Astrocyte of the cerebellum (primary cell): Measurements from ENCODE around the gene STOX2.

Source experiments
- DNase-seq: peaks from one replicate; pipeline ENCODE4 v3.0.0-alpha.2; 2011; ENCODE audit warnings: low read depth
- H3K4me3 ChIP-seq: 2 replicates; pipeline ENCODE4 v1.5.1; 2011; ENCODE audit warnings: mild to moderate bottlenecking, low read depth, low read length, moderate library complexity
- in situ Hi-C: cut with HindIII; loops from 2 replicates; pipeline ENCODE4 v1.10.0; 2017; ENCODE audit warnings: low sequenced_read_pairs
- TF ChIP-seq, protein P1 (sequence below): IDR thresholded peaks from 2 replicates; pipeline ENCODE4 v1.5.1; 2012; ENCODE audit warnings: low read length, low read depth, moderate library complexity, mild to moderate bottlenecking; ENCODE audit errors: missing control alignments

The STOX2 gene

DNA sequence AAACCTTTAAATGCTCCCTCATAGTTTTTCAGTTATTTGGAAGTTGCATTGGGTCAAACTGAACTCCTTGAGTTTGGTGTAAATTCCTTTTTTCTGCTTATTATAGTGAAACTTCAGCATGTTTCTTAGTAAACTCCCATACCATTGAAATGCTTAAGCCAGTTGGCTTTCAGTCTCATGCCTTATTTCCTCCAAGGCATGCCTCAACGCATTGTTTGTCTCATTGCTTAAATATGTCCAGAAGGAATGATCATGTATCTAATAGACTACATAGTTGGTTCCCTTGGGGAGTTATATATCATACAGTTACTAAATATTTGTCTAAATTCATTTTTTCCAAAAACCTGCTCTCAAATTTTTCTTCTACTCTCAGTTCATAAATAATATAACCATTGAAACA, 114.0 kb downstream of the STOX2 start:
- TF ChIP-seq, protein P1, sequence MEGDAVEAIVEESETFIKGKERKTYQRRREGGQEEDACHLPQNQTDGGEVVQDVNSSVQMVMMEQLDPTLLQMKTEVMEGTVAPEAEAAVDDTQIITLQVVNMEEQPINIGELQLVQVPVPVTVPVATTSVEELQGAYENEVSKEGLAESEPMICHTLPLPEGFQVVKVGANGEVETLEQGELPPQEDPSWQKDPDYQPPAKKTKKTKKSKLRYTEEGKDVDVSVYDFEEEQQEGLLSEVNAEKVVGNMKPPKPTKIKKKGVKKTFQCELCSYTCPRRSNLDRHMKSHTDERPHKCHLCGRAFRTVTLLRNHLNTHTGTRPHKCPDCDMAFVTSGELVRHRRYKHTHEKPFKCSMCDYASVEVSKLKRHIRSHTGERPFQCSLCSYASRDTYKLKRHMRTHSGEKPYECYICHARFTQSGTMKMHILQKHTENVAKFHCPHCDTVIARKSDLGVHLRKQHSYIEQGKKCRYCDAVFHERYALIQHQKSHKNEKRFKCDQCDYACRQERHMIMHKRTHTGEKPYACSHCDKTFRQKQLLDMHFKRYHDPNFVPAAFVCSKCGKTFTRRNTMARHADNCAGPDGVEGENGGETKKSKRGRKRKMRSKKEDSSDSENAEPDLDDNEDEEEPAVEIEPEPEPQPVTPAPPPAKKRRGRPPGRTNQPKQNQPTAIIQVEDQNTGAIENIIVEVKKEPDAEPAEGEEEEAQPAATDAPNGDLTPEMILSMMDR = no peak
- DNase-seq = no peak
- no peak overlapping the region for H3K4me3 ChIP-seq
- in situ Hi-C loops = no loop called here

DNA sequence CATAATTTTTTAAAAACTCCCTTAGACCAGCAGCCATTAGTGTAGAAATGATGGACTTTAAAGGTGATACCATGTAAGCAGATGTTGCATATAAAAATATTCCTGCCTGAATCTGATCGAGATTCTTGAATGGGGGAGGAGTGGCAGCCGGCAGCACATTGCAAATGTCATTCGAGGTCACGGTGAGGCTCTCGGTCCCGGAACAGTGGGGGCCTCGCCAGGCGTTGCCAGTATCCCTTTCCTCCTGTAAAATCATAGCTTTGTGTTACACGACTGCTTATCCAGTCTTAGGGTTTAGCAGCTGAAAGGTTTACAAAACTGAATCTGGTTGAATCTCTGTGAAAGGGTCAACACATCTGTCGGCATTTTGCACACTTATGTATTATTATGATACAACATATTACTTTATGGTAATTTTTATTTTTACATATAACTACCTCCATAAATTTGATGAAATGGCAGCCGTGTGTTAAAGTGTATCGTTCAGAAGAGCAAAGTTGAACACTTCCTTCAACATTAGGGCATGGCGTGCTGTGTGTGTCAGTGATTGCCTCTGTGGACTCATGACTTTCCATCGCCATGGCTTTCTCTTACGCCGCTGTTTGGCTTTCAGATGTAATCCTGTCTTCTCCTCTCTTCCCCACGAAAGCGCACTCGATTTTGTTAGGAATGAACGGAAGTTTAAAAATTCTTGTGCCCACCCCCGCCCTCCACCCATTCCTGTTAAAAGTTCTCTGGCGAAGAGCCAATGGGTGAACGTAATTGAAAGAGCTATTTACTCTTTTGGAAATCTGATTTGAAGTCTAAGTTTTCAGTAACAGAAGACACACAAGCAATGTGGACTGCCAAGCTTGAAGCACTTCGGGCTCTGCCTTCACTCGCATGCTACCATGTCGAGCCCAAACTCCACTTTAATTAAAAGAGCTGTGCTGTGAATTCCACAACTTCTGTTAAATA, 114.8 kb downstream of the STOX2 start:
- DNase-seq = no peak
- in situ Hi-C loops = no loop called here
- no peak overlapping the region for H3K4me3 ChIP-seq
- TF ChIP-seq, protein P1 = no peak

DNA sequence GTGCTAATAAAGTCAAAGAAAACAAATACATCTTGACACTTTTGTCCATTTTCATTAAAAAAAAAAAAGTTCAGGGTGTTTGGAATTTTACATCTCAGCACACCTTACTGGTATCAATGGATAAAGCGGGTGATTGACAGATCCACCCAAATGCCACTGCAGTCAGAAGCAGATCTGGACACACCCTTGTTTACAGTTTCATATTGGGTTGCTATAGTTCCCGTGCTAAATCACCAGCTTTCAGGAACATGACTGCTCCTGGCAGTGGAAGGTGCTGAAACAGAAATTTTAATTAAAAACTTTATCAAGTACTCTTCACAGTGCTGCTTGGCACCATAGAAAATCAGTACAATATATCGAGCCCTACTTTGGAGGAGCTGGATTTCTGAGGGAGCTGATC, 116.3 kb downstream of the STOX2 start:
- no peak for DNase-seq
- in situ Hi-C loops = no loop called here
- TF ChIP-seq, protein P1 = no peak
- H3K4me3 ChIP-seq = no peak overlapping the region

GRCh38 chr4:184022679-184023383, 117.7 kb downstream of the STOX2 start:
- DNase-seq = no peak
- in situ Hi-C loops = no loop called here
- no peak overlapping the region for H3K4me3 ChIP-seq
- TF ChIP-seq, protein P1 = no peak

DNA sequence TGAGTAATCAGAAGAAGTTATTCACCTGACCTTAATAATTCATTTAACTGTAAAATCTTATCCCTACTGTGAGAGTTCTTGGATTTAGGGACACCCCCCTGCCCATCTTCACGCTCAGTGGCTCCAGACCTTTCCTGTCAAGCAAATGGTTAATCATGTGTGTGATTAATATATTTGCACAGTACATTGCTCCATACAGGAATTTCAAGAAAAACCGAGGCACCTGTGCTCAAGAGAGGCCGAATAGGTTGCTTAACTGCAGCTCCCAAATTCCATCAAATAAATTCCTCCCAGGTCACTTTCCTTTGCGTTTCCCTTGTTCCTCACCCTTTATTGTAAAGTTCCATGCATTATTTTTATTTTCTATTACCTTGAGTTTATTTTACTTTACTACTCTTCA, 119.5 kb downstream of the STOX2 start:
- TF ChIP-seq, protein P1 = no peak
- H3K4me3 ChIP-seq = no peak overlapping the region
- DNase-seq = no peak
- in situ Hi-C loops = no loop called here

DNA sequence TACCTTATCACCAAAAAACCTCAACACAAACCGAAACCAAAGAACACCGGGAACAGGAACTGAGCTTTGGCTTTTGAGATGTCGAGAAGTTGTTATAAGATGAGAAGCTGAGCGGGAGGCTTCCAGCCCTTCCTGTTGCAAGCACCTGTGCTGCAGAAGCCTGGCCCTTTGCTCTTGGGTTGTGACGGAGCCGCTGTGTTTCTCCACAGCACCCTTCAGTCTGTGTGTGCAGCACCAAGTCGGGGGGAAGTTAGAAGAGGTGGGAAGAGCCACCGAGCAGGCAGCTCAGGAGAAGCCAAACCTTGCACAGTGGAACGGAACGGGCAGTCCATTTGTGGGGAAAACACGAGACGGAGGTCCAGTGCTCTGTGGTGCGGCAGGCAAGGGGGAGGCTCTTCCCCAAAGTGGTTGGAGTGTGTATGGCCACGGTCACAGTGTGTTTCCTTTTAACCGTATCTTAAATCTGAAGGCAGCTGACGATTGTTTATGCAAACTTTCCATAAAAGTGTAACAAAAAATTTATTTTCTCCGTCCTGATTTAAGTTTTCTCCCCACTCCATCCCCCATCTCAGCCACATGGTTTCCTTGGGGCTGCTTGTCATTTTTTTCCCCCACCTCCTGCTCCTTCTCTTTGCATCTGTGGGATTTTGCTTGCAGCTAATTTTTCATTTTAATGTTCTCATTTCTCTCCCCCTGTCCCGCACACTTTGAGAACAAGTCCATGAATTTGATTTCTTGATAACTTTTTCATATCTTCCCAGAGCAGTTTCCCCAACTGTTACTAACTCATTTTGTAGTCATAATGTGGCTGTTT, 123.7 kb downstream of the STOX2 start:
- in situ Hi-C loops = no loop called here
- TF ChIP-seq, protein P1 = no peak
- no peak overlapping the region for H3K4me3 ChIP-seq
- DNase-seq = no peak
